K562 (cell line): Measurements from ENCODE around the gene CAMK2B. TPM values are rescaled to one million over a fixed set of nuclear protein-coding genes. Genes with fewer than 3 reads are reported as not detected.

Source experiments
- ARNT ChIP-seq, 2 experiments: fragments of 450-650 bp; IDR thresholded peaks; 2 replicates each; pipeline ENCODE4 v1.6.1; 2016; ENCODE audit warnings: mild to moderate bottlenecking in 1 of 2
- ETV6 ChIP-seq, 3 experiments: fragments of 150-350 bp in 1 of 3; sonication (generic) in 1 of 3; formaldehyde crosslinking in 1 of 3; IDR thresholded peaks; 2 replicates each; pipeline versions ENCODE4 v1.6.1 to v1.8.0; 2014 to 2022; ENCODE audit warnings: borderline replicate concordance in 2 of 3, low read depth in 2 of 3, antibody characterized with exemption in 1 of 3, low read length in 1 of 3, mild to moderate bottlenecking in 1 of 3, missing genetic modification reagents in 1 of 3
- GTF2F1 ChIP-seq: IDR thresholded peaks from 2 replicates; pipeline ENCODE4 v1.6.1; 2011; ENCODE audit warnings: low read depth, low read length, improper control_type of control experiment
- HEY1 ChIP-seq: fragments of 250-450 bp; sonication (Bioruptor Pico); IDR thresholded peaks from 2 replicates; pipeline ENCODE4 v1.5.0; 2020; ENCODE audit warnings: mild to moderate bottlenecking, moderate library complexity, borderline replicate concordance
- NFIX ChIP-seq: fragments of 250-450 bp; sonication (Bioruptor Pico); IDR thresholded peaks from 2 replicates; pipeline ENCODE4 v1.4.0; 2020; ENCODE audit warnings: low read depth, mild to moderate bottlenecking, moderate library complexity
- PCBP1 ChIP-seq: fragments of 200-400 bp; formaldehyde crosslinking; IDR thresholded peaks from 2 replicates; pipeline ENCODE4 v1.6.1; 2018; ENCODE audit warnings: mild to moderate bottlenecking, low read depth, low read length; ENCODE audit not compliant: poor library complexity, severe bottlenecking
- RAD51 ChIP-seq: fragments of 450-650 bp; IDR thresholded peaks from 2 replicates; pipeline ENCODE4 v1.7.1; 2016; ENCODE audit warnings: low read depth, mild to moderate bottlenecking, borderline replicate concordance
- SMAD2 ChIP-seq: fragments of 150-350 bp; IDR thresholded peaks from 2 replicates; pipeline ENCODE4 v1.6.1; 2014; ENCODE audit warnings: low read depth, mild to moderate bottlenecking, low read length
- SMARCA4 ChIP-seq: fragments of 450-650 bp; IDR thresholded peaks from 2 replicates; pipeline ENCODE4 v1.6.1; 2016
- SREBF1 ChIP-seq: fragments of 150-350 bp; IDR thresholded peaks from 2 replicates; pipeline ENCODE4 v1.6.1; 2014; ENCODE audit warnings: antibody characterized with exemption, low read depth, low read length, borderline replicate concordance
- ZNF586 ChIP-seq: fragments of 450-650 bp; formaldehyde crosslinking; conservative IDR thresholded peaks from 2 replicates; pipeline ENCODE4 v1.4.0; 2020; ENCODE audit warnings: mild to moderate bottlenecking, moderate library complexity
- polyA plus RNA-seq, 8 experiments: library from polyadenylated mRNA; depleted of rRNA in 4 of 8; stranded (reverse) in 5 of 8; unstranded in 3 of 8; fragments of >200 nt; fragmentation: Nextera tagmentation in 2 of 8; fragmentation: Illumina TruSeq in 1 of 8; extraction: Ambion mirVana in 2 of 8; extraction: Trizol in 1 of 8; gene quantifications; 2 replicates each; pipeline versions ENCODE4 v1.2.1 to v1.2.3, GENCODE V29; 2011 to 2014; ENCODE audit warnings: inconsistent platforms in 1 of 8, missing spikeins in 1 of 8
- total RNA-seq, 7 experiments: library from RNA; depleted of rRNA in 6 of 7; stranded (reverse); fragments of >200 nt in 6 of 7; fragmentation: Illumina TruSeq in 2 of 7; extraction: Trizol in 2 of 7; gene quantifications; 2 replicates each; pipeline versions ENCODE4 v1.2.1 to v1.2.3, GENCODE V29; 2011 to 2021; ENCODE audit warnings: low replicate concordance in 1 of 7
- TF ChIP-seq, protein P1 (sequence below): IDR thresholded peaks from 2 replicates; pipeline ENCODE4 v1.6.1; 2014; ENCODE audit warnings: antibody characterized with exemption
- TF ChIP-seq, protein P2 (sequence below): fragments of 250-450 bp; sonication (Bioruptor Pico); IDR thresholded peaks from 2 replicates; pipeline ENCODE4 v1.5.0; 2021
- TF ChIP-seq, protein P3 (sequence below): fragments of 450-650 bp; formaldehyde crosslinking; IDR thresholded peaks from 2 replicates; pipeline ENCODE4 v1.4.0; 2022; ENCODE audit warnings: missing genetic modification characterization
- TF ChIP-seq, protein P4 (sequence below): fragments of 250-450 bp; sonication (Bioruptor Pico); IDR thresholded peaks from 2 replicates; pipeline ENCODE4 v1.4.0; 2020; ENCODE audit warnings: mild to moderate bottlenecking, moderate library complexity

CAMK2B gene
- total and polyA plus RNA-seq, 9 of the 15 experiments (the other 6 are each of a cell fraction or from before 2014, with no cell fraction given): 0.04 to 0.09 (median 0.05) TPM; not detected in 4

DNA sequence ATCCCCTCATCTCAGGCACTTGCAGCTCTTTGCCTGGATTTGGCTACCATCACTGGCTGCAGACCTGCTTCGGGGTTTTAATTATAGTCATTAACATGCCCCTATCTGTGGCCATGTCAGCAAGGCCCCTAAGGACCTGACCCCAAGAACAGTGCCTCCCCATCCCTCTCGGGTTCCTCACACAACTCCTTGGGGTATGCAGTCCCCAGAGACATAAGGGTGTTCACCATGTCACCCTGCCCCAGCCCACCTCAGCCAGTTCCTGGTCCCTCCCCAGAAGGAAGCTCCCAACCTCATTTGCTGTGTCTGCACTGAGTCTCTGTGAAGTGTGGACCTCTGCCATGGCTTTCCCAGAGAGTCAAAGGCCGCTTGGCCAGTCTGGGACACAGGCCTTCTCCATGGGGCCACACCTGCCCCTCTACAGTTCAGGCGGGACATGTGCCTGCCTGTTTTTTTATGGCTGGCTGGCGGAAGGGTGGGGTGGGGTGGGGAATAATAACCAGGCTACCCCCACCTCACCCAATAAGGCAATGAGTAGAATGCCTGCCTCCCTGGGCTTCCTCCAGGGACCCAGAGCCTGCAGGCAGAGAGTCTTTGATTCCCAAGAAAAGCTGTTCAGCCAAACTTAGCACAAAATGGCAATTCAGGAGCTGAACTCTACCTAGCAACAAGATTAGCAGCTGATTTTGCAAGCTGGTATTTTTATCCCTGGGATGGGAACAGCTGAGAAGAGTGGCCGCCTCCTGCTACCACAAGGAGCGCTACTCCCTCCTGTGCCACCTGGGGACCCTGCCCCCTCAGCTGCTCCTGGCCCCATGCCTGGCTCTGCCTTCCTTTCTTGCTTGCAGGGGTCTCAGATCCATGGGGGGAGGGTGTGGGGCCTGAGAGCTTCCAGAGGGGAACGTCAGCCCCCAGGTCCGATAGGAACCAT, 23.7 kb upstream of the CAMK2B start (continued):
- TF ChIP-seq PCBP1 (no peak), SMARCA4 (no peak), SMAD2 (no peak), NFIX (CRISPR knock-in tag) (no peak), HEY1 (CRISPR knock-in tag) (no peak), SREBF1 (no peak), RAD51 (no peak), ETV6 (IDR thresholded peaks at IDR 0.05; ENCODE audit: borderline replicate concordance in 1 of 2, low read depth in 2 of 2, low read length in 1 of 2) (no peak), ETV6 (CRISPR knock-in tag; IDR thresholded peaks at IDR 0.05; ENCODE audit: borderline replicate concordance) (no peak), ZNF586 (no peak), GTF2F1 (no peak), ARNT (IDR thresholded peaks at IDR 0.05) (no peak)
- TF ChIP-seq, protein P1, sequence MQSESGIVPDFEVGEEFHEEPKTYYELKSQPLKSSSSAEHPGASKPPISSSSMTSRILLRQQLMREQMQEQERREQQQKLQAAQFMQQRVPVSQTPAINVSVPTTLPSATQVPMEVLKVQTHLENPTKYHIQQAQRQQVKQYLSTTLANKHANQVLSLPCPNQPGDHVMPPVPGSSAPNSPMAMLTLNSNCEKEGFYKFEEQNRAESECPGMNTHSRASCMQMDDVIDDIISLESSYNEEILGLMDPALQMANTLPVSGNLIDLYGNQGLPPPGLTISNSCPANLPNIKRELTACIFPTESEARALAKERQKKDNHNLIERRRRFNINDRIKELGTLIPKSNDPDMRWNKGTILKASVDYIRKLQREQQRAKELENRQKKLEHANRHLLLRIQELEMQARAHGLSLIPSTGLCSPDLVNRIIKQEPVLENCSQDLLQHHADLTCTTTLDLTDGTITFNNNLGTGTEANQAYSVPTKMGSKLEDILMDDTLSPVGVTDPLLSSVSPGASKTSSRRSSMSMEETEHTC: no peak
- TF ChIP-seq, protein P2, sequence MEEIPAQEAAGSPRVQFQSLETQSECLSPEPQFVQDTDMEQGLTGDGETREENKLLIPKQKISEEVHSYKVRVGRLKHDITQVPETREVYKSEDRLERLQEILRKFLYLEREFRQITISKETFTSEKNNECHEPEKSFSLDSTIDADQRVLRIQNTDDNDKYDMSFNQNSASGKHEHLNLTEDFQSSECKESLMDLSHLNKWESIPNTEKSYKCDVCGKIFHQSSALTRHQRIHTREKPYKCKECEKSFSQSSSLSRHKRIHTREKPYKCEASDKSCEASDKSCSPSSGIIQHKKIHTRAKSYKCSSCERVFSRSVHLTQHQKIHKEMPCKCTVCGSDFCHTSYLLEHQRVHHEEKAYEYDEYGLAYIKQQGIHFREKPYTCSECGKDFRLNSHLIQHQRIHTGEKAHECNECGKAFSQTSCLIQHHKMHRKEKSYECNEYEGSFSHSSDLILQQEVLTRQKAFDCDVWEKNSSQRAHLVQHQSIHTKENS (CRISPR knock-in tag): no peak
- TF ChIP-seq, protein P3, sequence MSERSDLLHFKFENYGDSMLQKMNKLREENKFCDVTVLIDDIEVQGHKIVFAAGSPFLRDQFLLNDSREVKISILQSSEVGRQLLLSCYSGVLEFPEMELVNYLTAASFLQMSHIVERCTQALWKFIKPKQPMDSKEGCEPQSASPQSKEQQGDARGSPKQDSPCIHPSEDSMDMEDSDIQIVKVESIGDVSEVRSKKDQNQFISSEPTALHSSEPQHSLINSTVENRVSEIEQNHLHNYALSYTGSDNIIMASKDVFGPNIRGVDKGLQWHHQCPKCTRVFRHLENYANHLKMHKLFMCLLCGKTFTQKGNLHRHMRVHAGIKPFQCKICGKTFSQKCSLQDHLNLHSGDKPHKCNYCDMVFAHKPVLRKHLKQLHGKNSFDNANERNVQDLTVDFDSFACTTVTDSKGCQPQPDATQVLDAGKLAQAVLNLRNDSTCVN: no peak
- TF ChIP-seq, protein P4, sequence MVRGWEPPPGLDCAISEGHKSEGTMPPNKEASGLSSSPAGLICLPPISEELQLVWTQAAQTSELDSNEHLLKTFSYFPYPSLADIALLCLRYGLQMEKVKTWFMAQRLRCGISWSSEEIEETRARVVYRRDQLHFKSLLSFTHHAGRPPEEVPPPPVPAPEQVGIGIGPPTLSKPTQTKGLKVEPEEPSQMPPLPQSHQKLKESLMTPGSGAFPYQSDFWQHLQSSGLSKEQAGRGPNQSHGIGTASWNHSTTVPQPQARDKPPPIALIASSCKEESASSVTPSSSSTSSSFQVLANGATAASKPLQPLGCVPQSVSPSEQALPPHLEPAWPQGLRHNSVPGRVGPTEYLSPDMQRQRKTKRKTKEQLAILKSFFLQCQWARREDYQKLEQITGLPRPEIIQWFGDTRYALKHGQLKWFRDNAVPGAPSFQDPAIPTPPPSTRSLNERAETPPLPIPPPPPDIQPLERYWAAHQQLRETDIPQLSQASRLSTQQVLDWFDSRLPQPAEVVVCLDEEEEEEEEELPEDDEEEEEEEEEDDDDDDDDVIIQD (CRISPR knock-in tag): no peak
